GM19438 (cell line): ENCODE measurements around the gene FAM118A.
"Not testable (repeated sequence)": the region's sequence is repeated elsewhere in the genome, so short reads cannot be mapped to it uniquely, and the experiment has no call there.

Experiments used
- ATAC-seq: cut with Tn5 transposase; IDR thresholded peaks from one replicate; pipeline ENCODE4 v1.9.1; 2021; ENCODE audit warnings: low read depth; ENCODE audit not compliant: unreplicated experiment

The FAM118A gene

GRCh38 chr22:45308391-45308956 lies 1.3 kb upstream of the FAM118A start:
- no peak for ATAC-seq

DNA sequence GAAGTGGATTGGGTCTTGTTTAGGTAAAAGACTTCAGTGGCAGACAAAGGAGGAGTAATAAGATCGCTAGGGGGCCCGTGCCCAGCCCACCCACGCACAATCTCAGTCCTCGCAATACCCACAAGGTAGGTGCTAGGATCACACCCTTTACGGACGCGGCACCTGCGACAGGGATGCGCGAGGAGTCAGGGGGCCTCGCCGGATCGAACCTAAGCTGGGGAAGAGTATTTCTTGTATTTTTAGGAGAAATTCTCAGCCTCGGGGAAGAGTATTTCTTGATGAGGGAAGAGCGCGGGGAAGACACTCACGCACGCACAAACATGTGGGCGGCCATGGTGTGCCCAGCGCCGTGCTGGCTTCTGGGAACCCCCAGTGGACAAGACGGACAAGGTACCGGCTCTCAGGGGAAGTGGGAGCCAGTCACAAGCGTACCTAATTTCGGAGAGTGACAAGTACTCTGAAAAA lies 745 bp upstream of the FAM118A start:
- no peak for ATAC-seq

DNA sequence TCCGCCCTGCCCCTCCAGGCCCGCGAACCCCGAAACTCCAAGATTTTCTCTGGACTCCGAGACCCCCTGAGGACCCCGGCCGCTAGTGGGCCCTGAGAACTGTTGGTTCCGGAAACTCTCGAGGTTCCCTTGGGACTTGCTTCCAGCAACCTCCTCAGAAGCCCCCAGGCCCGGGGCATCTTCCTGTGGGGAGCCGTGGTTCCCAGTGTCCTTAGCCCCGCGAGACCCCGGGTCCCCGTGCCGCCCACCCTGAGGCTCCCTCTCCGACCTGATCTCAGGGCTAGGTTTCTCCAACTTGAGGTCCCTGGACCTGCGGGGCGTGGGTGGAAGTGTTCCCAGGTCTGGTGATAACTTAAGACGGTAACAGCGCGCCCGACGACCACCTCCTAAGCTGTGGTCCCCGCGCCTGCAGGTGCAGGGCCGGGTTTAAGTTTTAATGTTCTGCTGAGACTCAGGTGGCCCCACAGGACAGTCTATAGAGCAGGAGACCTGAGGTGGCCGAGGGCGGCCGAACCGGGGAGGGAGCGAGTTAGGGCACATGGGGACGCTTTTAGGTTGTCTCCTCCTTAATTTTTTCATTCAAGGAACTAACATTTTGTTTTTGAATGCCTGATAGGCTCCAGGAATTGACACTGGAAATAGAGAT lies 720 bp downstream of the FAM118A start:
- no peak for ATAC-seq

DNA sequence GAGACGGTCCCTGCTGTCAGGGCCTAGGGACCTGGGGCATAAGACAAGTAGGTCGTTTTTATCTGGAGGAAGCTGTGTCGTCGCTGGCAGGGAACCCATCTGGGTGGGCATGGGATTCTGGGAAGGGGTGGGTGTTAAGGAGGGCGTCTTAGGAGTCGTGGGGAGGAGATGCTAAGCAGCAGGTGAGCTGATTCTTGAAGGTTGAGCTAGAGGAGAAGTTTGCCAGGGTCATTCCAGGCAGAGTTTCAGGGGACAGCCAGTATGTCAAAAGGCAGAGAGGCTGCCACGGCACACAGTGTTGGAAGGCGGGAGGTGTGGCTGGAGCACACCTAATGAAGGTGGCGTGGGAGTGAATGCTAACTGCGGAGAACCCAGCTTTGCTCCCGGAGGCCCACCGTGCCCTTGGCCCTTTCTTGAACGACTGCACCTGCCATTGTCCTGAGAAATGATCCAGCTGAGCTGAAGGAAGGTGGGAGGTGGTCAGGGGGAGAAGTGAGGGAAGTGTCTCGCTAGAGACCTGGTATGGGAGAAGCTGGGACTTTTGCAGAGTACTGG lies 1.3 kb downstream of the FAM118A start:
- no peak for ATAC-seq

GRCh38 chr22:45312415-45312814 lies 2.7 kb downstream of the FAM118A start:
- ATAC-seq = no peak

- ATAC-seq = no peak
These were observed 3.1 kb downstream of the FAM118A start for GRCh38 chr22:45312856-45313255.

DNA sequence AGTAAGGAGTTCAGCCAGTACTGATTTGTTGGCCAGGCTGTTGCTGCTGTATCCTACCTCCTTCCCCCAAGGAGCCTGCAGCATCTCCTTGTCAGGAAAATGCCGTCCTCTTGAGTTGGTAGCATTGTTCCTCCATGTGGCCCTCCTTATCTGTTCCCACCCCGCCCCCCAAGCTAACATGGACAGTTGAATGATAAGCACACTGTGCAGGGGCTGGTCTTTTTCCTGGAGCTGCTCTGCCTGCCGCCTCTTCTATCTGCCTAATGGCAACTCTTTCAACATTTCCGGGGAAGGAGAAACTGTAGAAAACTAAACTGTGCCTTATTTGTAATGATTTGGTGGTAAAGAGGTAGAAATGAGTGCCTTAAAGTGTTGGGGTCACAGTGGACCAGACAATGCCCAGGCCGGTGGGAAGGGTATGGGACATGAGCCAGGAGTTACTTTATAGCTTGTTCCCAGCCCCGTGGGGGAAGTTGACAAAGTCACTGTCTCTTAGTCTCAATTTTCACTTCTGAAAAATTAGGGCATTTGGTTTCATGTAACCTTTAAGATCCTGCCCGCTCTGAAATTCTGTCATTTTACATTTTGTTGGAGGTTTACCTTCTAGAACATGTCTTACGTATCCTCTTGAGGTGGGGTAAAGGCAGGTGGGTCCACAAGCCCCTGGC lies 4.5 kb downstream of the FAM118A start:
- ATAC-seq = no peak

- ATAC-seq = no peak
These were observed 5.1 kb downstream of the FAM118A start for GRCh38 chr22:45314786-45315185.

- no peak for ATAC-seq
These were observed 7.2 kb downstream of the FAM118A start for GRCh38 chr22:45316796-45317526.

DNA sequence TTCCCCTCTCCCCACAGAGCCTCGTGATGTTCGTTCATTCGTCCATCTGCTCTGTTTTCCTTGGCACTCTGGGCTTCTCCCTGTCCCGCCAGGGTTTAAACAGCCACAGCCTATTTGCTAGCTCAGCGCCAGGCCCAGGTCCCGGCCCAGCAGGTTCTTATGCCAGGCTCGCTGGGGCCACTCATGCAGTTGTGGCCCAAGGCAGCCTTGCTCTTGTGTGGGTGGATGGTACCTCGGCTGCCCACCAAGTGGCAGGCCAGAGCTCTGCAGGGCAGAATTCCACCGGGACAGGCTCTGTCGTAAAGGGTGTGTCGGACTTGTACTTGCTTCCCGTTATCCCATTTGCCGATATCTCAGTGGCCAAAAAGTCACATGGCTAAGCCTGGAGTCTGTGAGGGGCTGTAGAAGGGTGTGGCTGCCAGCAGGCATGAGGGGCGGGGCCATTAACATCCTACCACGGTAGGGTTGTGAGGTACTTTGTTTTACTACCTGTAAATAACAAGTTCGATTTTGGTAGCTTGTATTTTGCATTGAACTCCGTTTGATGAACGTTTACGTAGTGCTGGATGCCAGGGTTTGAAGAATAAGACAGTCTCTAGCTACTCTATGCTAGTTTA lies 7.9 kb downstream of the FAM118A start:
- no peak for ATAC-seq

DNA sequence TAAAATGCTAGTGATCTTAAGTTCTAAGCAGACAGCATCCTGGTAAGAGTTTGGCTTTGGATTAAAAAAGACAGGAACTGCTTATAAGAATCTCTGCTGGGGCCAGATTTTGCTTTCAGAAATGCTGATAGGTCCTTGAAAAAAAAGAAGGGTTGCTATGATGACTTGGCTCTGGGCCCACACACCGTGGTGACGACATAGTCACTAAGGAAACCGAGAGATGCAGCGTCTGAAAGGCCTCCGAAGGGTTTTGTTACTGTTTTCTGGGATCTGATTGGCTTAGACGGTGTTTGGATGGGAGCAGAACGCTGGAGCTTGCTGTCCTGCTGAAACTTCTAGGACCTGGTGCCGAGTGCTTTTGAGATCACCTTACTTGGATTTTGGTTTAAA lies 8.4 kb downstream of the FAM118A start:
- no peak for ATAC-seq

DNA sequence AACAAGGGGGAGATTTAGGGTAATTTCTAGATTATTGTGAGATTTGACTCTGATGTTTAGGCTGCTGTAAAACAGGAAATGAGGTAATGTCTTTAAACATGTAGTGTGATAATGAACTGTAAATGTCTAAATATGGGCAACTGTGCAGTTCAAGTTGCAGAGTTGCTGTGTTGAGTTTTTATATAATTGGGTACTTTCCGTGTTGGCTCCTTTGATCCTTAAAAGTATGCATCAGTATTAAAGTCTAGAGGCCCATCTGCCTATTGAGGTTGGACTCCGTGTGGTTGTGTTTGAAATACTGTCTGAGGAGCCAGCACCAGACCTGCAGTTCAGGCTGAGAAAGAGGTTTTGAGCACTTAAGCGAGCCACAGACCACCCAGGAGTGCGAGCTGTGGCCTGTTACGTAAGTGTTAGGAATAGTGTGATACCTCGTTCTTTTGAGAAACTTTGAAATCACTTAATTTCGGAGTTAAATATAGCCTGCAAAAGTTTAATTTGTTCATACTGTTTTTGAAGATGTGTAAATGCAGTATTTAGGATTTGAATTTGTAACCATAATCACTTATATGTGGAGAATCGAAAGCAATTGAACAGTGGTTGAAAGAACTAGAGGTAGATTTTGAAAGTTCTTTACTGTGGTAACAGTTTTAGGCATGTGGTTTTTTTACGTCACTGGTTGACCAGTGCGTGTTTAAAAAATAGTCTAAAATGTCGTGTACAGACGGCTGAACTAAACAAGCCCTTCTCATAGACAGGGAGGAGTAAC lies 9.0 kb downstream of the FAM118A start:
- ATAC-seq = no peak

DNA sequence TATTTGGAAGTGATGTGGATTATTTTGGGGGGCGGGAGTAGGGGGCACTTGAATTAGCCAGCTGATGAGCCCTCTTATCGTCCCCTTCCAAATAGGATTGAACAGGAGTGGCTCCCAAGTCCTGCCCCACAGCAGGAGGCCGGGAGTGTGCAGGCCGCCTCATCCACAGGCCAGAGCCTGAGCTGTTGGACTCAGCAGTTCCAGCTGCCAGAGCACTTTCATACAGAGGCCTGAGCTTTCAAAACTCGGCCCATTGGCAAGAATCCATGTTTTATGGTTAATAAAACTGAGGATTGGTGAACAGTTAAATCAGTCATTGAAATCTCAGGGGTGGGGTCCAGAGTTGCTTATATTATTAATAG lies 9.6 kb downstream of the FAM118A start:
- no peak for ATAC-seq

GRCh38 chr22:45320357-45320976 lies 10.7 kb downstream of the FAM118A start:
- ATAC-seq = no peak

- ATAC-seq = no peak
These were observed 12.1 kb downstream of the FAM118A start for GRCh38 chr22:45321827-45322226.

DNA sequence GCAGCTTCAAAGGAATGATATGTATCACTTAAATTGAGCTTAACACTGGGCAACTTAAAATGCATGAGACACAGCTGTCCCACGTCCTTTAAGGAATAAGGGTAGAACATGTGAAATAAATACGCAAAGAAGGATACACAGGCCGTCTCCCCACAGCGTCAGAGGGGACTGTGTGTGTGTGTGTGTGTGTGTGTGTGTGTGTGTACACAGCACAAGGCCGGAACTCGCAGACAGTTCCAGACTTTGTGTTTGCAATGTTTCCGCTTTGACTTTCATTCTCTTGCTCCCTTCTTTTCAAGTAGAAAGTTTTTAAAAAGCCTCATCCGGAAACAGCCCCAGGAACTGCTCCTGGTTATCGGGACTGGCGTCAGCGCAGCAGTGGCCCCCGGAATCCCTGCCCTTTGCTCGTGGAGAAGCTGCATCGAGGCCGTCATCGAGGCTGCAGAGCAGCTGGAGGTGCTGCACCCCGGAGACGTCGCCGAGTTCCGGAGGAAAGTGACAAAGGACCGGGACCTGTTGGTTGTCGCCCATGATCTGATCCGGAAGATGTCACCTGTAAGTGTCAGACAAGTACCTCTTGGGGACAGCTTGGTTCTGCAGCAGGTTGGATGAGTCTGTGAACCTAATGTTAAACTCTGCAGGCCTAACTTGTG lies 13.3 kb downstream of the FAM118A start:
- no peak for ATAC-seq

DNA sequence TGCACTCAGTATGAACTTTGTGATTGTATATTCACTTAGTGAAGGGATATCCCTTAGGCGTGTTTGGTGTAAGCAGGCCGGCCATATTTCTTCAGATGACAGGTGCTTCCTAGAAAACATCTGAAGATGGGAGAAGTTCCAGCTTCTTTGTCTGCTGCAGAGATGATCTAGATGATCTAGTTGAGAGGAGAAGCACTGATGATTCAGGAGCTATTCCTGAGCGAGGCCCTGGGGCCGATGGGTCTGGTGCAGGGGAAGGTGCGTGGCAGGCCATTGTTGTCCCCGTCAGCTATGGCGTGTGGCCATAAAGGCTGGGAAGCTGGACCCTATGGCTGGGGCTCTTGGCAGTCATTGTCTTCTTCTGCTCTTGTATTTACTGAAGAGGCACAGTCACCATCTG lies 14.0 kb downstream of the FAM118A start:
- no peak for ATAC-seq

- no peak for ATAC-seq
These were observed 14.6 kb downstream of the FAM118A start for GRCh38 chr22:45324311-45324711.

DNA sequence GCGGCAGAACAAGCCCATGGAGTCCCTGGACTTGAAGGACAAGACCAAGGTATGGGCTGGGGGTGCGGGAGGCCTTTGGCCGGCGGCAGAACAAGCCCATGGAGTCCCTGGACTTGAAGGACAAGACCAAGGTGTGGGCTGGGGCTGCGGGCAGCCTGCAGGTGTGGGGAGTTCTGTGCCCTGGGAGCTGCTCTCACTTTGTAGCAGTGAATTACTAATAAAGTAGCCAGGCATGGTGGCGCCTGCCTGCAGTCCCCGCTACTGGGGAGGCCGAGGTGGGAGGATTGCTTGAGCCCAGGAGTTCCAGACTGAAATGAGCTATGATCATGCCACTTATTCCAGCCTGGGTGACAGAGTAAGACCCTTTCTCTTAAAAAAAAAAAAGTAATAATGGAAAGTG lies 18.5 kb downstream of the FAM118A start:
- ATAC-seq = not testable (repeated sequence)
